GM23338 (cell line): ENCODE measurements around the gene CCDC32. TPM values are rescaled to one million over a fixed set of nuclear protein-coding genes. Genes with fewer than 3 reads are reported as not detected.

Source experiments
- ATAC-seq: fragments of 200-7000 bp; cut with Tn5 transposase; 3 replicates; pipeline ENCODE4 v1.9.1; 2020
- DNase-seq: peaks from one replicate; pipeline ENCODE4 v3.0.0-alpha.2; 2015; ENCODE audit warnings: low spot score
- H2AFZ ChIP-seq: fragments of 200-600 bp; sonication (generic); 2 replicates; pipeline ENCODE4 v1.8.0; 2016; ENCODE audit warnings: antibody characterized with exemption, mild to moderate bottlenecking, moderate library complexity
- H3F3A ChIP-seq: fragments of 200-600 bp; sonication (generic); replicated peaks from 2 replicates; pipeline ENCODE4 v1.8.0; 2017; ENCODE audit warnings: antibody characterized with exemption, mixed run types, low read depth
- H3K27ac ChIP-seq: fragments of 200-600 bp; sonication (generic); 2 replicates; pipeline ENCODE4 v1.6.1; 2016; ENCODE audit warnings: low read depth
- H3K27me3 ChIP-seq: fragments of 200-600 bp; sonication (generic); 2 replicates; pipeline ENCODE4 v1.8.0; 2016; ENCODE audit warnings: mild to moderate bottlenecking, mixed run types, moderate library complexity; ENCODE audit not compliant: insufficient read depth
- H3K36me3 ChIP-seq: fragments of 200-600 bp; sonication (generic); 2 replicates; pipeline ENCODE4 v1.8.0; 2016; ENCODE audit warnings: mild to moderate bottlenecking; ENCODE audit not compliant: insufficient read depth
- H3K4me1 ChIP-seq: fragments of 200-600 bp; sonication (generic); 2 replicates; pipeline ENCODE4 v1.8.0; 2016; ENCODE audit warnings: mild to moderate bottlenecking, moderate library complexity; ENCODE audit not compliant: insufficient read depth
- H3K4me2 ChIP-seq: fragments of 200-600 bp; sonication (generic); 2 replicates; pipeline ENCODE4 v1.7.1; 2017; ENCODE audit warnings: mixed run types
- H3K4me3 ChIP-seq: fragments of 200-600 bp; sonication (generic); 2 replicates; pipeline ENCODE4 v1.6.1; 2016; ENCODE audit warnings: mixed run types
- H3K79me2 ChIP-seq: fragments of 200-600 bp; sonication (generic); replicated peaks from 2 replicates; pipeline ENCODE4 v1.8.0; 2017; ENCODE audit warnings: mild to moderate bottlenecking; ENCODE audit not compliant: insufficient read depth
- H3K9me2 ChIP-seq: fragments of 200-600 bp; sonication (generic); 2 replicates; pipeline ENCODE4 v1.8.0; 2017; ENCODE audit not compliant: insufficient read depth
- H4K20me1 ChIP-seq: fragments of 200-600 bp; sonication (generic); replicated peaks from 2 replicates; pipeline ENCODE4 v1.8.0; 2017; ENCODE audit warnings: mild to moderate bottlenecking; ENCODE audit not compliant: insufficient read depth
- H3K27ac Mint-ChIP-seq: 2 replicates; pipeline ENCODE4 v1.8.0; 2020; ENCODE audit warnings: inconsistent platforms, mild to moderate bottlenecking, moderate library complexity, mixed read lengths
- H3K27me3 Mint-ChIP-seq: 3 replicates; pipeline ENCODE4 v1.8.0; 2022; ENCODE audit warnings: low read depth, mild to moderate bottlenecking, moderate library complexity, mixed read lengths, inconsistent platforms; ENCODE audit not compliant: insufficient read depth, poor library complexity
- H3K36me3 Mint-ChIP-seq: 3 replicates; pipeline ENCODE4 v1.8.0; 2021; ENCODE audit warnings: low read depth, mild to moderate bottlenecking, inconsistent platforms, moderate library complexity, mixed read lengths
- H3K4me1 Mint-ChIP-seq: 3 replicates; pipeline ENCODE4 v1.8.0; 2020; ENCODE audit warnings: mild to moderate bottlenecking, inconsistent platforms, mixed read lengths
- H3K4me3 Mint-ChIP-seq: 3 replicates; pipeline ENCODE4 v1.8.0; 2021; ENCODE audit warnings: moderate library complexity, mild to moderate bottlenecking, inconsistent platforms, mixed read lengths
- H3K9me3 Mint-ChIP-seq: 3 replicates; pipeline ENCODE4 v1.8.0; 2020; ENCODE audit warnings: moderate library complexity, mild to moderate bottlenecking, inconsistent platforms, mixed read lengths
- CREB1 ChIP-seq: fragments of 250-450 bp; sonication (Bioruptor Pico); IDR thresholded peaks from 2 replicates; pipeline ENCODE4 v1.5.0; 2020; ENCODE audit warnings: low read depth, mild to moderate bottlenecking, moderate library complexity
- CTCF ChIP-seq, 2 experiments: fragments of 200-600 bp in 1 of 2; sonication (generic) in 1 of 2; conservative IDR thresholded peaks; 2 replicates each; pipeline versions ENCODE4 v1.5.1 to v1.6.1; 2016 to 2017; ENCODE audit warnings: antibody characterized with exemption in 2 of 2, low read depth in 2 of 2, mild to moderate bottlenecking in 2 of 2, moderate library complexity in 1 of 2
- EZH2 ChIP-seq: fragments of 200-600 bp; sonication (generic); IDR thresholded peaks from one replicate; pipeline ENCODE4 v1.8.0; 2017; ENCODE audit warnings: antibody characterized with exemption, mild to moderate bottlenecking, low read depth; ENCODE audit not compliant: unreplicated experiment
- EZH2phosphoT487 ChIP-seq: fragments of 200-600 bp; sonication (generic); IDR thresholded peaks from one replicate; pipeline ENCODE4 v1.8.1; 2018; ENCODE audit warnings: antibody characterized with exemption; ENCODE audit not compliant: unreplicated experiment
- JUNB ChIP-seq: IDR thresholded peaks from one replicate; pipeline ENCODE4 v1.6.1; 2016; ENCODE audit warnings: antibody characterized with exemption; ENCODE audit not compliant: unreplicated experiment
- NANOG ChIP-seq: IDR thresholded peaks from 2 replicates; pipeline ENCODE4 v1.6.1; 2016; ENCODE audit warnings: antibody characterized with exemption, borderline replicate concordance
- POLR2AphosphoS5 ChIP-seq: IDR thresholded peaks from 2 replicates; pipeline ENCODE4 v1.6.1; 2016; ENCODE audit warnings: antibody characterized with exemption, low read depth
- REST ChIP-seq: IDR thresholded peaks from one replicate; pipeline ENCODE4 v1.6.1; 2018; ENCODE audit warnings: antibody characterized with exemption; ENCODE audit not compliant: unreplicated experiment
- STAT1 ChIP-seq: IDR thresholded peaks from one replicate; pipeline ENCODE4 v1.6.1; 2016; ENCODE audit warnings: antibody characterized with exemption; ENCODE audit not compliant: unreplicated experiment
- ZNF114 ChIP-seq: fragments of 250-450 bp; sonication (Bioruptor Pico); IDR thresholded peaks from 2 replicates; pipeline ENCODE4 v1.5.0; 2020; ENCODE audit warnings: mild to moderate bottlenecking, moderate library complexity
- ZNF331 ChIP-seq: fragments of 250-450 bp; sonication (Bioruptor Pico); IDR thresholded peaks from 2 replicates; pipeline ENCODE4 v1.5.0; 2020; ENCODE audit warnings: low read depth, mild to moderate bottlenecking, moderate library complexity
- polyA plus RNA-seq: library from polyadenylated mRNA; unstranded; fragments of >200 nt; fragmentation: Nextera tagmentation; extraction: Ambion mirVana; gene quantifications from 2 replicates; pipeline ENCODE4 v1.2.1, GENCODE V29; 2016
- small RNA-seq: library from RNA; depleted of rRNA; stranded (forward); fragments of <200 nt; gene quantifications from one replicate; pipeline ENCODE3, GENCODE V24; 2014; ENCODE audit warnings: low replicate concordance
- total RNA-seq: library from RNA; depleted of rRNA; stranded (reverse); fragments of >200 nt; shearing (Covaris generic); gene quantifications from 2 replicates; pipeline ENCODE4 v1.2.3, GENCODE V29; 2014; rRNA removed

CCDC32 gene
- total and polyA plus RNA-seq, 2 experiments from 2014 or later, result 13.8 to 15.4 TPM

GRCh38 chr15:40508216-40508615 lies 56.6 kb downstream of the CCDC32 start:
- Histone ChIP-seq H3K9me2 (no peaks in the 10 kb centered on the region), H3K27me3 (peaks cover 49% of the 10 kb centered on the region), H4K20me1 (no peaks in the 10 kb centered on the region), H3K27ac (no peak overlapping the region), H3K36me3 (no peaks in the 10 kb centered on the region), H3K4me1 (peaks cover 14% of the 10 kb centered on the region; the same call in 1 of the 2 replicates), H3K79me2 (no peaks in the 10 kb centered on the region), H3F3A (peaks cover 8% of the 10 kb centered on the region), H3K4me2 (no peak overlapping the region), H2AFZ (no peak overlapping the region), H3K4me3 (no peak overlapping the region)
- no peak for TF ChIP-seq ZNF114 (CRISPR knock-in tag)
- no peak for TF ChIP-seq JUNB
- TF ChIP-seq POLR2AphosphoS5, result no peak
- no peak for TF ChIP-seq EZH2phosphoT487
- TF ChIP-seq STAT1, result no peak
- TF ChIP-seq CREB1 (CRISPR knock-in tag), result no peak
- TF ChIP-seq EZH2, result no peak
- Mint-ChIP-seq H3K4me1 (peaks cover 21% of the 10 kb centered on the region), H3K27ac (no peak overlapping the region), H3K27me3 (peaks cover 25% of the 10 kb centered on the region), H3K36me3 (no peaks in the 10 kb centered on the region; the same call in 2 of the 3 replicates), H3K9me3 (no peaks in the 10 kb centered on the region), H3K4me3 (no peak overlapping the region)
- ATAC-seq (no peak), DNase-seq (no peak)

GRCh38 chr15:40506964-40507571 lies 57.8 kb downstream of the CCDC32 start:
- Histone ChIP-seq H3K9me2 (no peaks in the 10 kb centered on the region), H3K4me3 (peak overlapping the region; percentile 55), H3K79me2 (no peaks in the 10 kb centered on the region), H3F3A (peaks cover 8% of the 10 kb centered on the region), H4K20me1 (no peaks in the 10 kb centered on the region), H3K4me2 (peak overlapping the region; percentile 83), H2AFZ (peak overlapping the region; percentile 96), H3K27me3 (peaks cover 43% of the 10 kb centered on the region), H3K36me3 (no peaks in the 10 kb centered on the region), H3K27ac (no peak overlapping the region), H3K4me1 (peaks cover 9% of the 10 kb centered on the region; the same call in 1 of the 2 replicates)
- H3K4me3 Mint-ChIP-seq, result peak overlapping the region; percentile 44
- H3K9me3 Mint-ChIP-seq, result no peaks in the 10 kb centered on the region
- H3K27me3 Mint-ChIP-seq, result peaks cover 16% of the 10 kb centered on the region
- ATAC-seq (peak; percentile 87), DNase-seq (peak; percentile 95)
- TF ChIP-seq REST (no peak), ZNF331 (CRISPR knock-in tag) (no peak), CTCF (conservative IDR thresholded peaks at IDR 0.05; ENCODE audit: low read depth in 2 of 2) (peak; percentile 66 to 84), NANOG (no peak)
- no peaks in the 10 kb centered on the region; the same call in 2 of the 3 replicates for H3K36me3 Mint-ChIP-seq
- H3K27ac Mint-ChIP-seq, result no peak overlapping the region
- H3K4me1 Mint-ChIP-seq, result peaks cover 15% of the 10 kb centered on the region

Small RNA genes within 50 kb of the gene (small RNA-seq; reads per million reads assigned to genes)
- not detected for gene RF00017
- gene RNU6-516P, result not detected

Other genes starting within 250 kb of the CCDC32 start
- 32.7 and 33.0 TPM in 2 replicates for gene INAFM2, start 241.3 kb downstream of the CCDC32 start, total RNA-seq
- 18.1 and 20.0 TPM in 2 replicates for gene INAFM2, start 241.3 kb downstream of the CCDC32 start, polyA plus RNA-seq
- 0.97 and 1.2 TPM in 2 replicates for gene CCDC9B, start 224.1 kb downstream of the CCDC32 start, total RNA-seq
- 0.18 and 0.23 TPM in 2 replicates for gene CCDC9B, start 224.1 kb downstream of the CCDC32 start, polyA plus RNA-seq
- not detected in 2 replicates for gene PHGR1, start 214.0 kb downstream of the CCDC32 start, total RNA-seq
- not detected in 2 replicates for gene PHGR1, start 214.0 kb downstream of the CCDC32 start, polyA plus RNA-seq
- gene DISP2, start 206.8 kb downstream of the CCDC32 start, total RNA-seq, result 1.0 and 1.3 TPM in 2 replicates
- 2.2 and 2.5 TPM in 2 replicates for gene DISP2, start 206.8 kb downstream of the CCDC32 start, polyA plus RNA-seq
- gene KNSTRN, start 182.3 kb downstream of the CCDC32 start, total RNA-seq, result 67.9 and 76.4 TPM in 2 replicates
- 62.7 and 80.4 TPM in 2 replicates for gene KNSTRN, start 182.3 kb downstream of the CCDC32 start, polyA plus RNA-seq
- 64.0 and 75.4 TPM in 2 replicates for gene IVD, start 159.2 kb downstream of the CCDC32 start, total RNA-seq
- gene IVD, start 159.2 kb downstream of the CCDC32 start, polyA plus RNA-seq, result 53.5 and 54.1 TPM in 2 replicates
- gene BAHD1, start 124.1 kb downstream of the CCDC32 start, total RNA-seq, result 32.4 and 40.1 TPM in 2 replicates
- 11.2 and 11.6 TPM in 2 replicates for gene BAHD1, start 124.1 kb downstream of the CCDC32 start, polyA plus RNA-seq
- 15.6 and 17.9 TPM in 2 replicates for gene CHST14, start 94.1 kb downstream of the CCDC32 start, total RNA-seq
- gene CHST14, start 94.1 kb downstream of the CCDC32 start, polyA plus RNA-seq, result 8.4 and 10.0 TPM in 2 replicates
- gene RPUSD2, start 4.3 kb upstream of the CCDC32 start, total RNA-seq, result 23.3 and 25.5 TPM in 2 replicates
- gene RPUSD2, start 4.3 kb upstream of the CCDC32 start, polyA plus RNA-seq, result 21.2 and 22.0 TPM in 2 replicates
- 43.2 and 46.2 TPM in 2 replicates for gene KNL1, start 29.2 kb upstream of the CCDC32 start, total RNA-seq
- gene KNL1, start 29.2 kb upstream of the CCDC32 start, polyA plus RNA-seq, result 16.7 and 18.5 TPM in 2 replicates
- 19.4 and 20.3 TPM in 2 replicates for gene RAD51, start 130.1 kb upstream of the CCDC32 start, total RNA-seq
- 19.5 and 26.2 TPM in 2 replicates for gene RAD51, start 130.1 kb upstream of the CCDC32 start, polyA plus RNA-seq
- gene RMDN3, start 190.2 kb upstream of the CCDC32 start, total RNA-seq, result 16.4 and 17.0 TPM in 2 replicates
- 13.0 and 15.6 TPM in 2 replicates for gene RMDN3, start 190.2 kb upstream of the CCDC32 start, polyA plus RNA-seq
- 44.2 and 45.4 TPM in 2 replicates for gene GCHFR, start 199.0 kb upstream of the CCDC32 start, total RNA-seq
- gene GCHFR, start 199.0 kb upstream of the CCDC32 start, polyA plus RNA-seq, result 38.9 and 40.2 TPM in 2 replicates
- gene C15orf62, start 204.9 kb upstream of the CCDC32 start, total RNA-seq, result 0.08 and 0.80 TPM in 2 replicates
- 0.16 and 0.68 TPM in 2 replicates for gene C15orf62, start 204.9 kb upstream of the CCDC32 start, polyA plus RNA-seq
- gene ZFYVE19, start 242.0 kb upstream of the CCDC32 start, total RNA-seq, result 22.7 and 23.5 TPM in 2 replicates
- 8.5 and 9.8 TPM in 2 replicates for gene ZFYVE19, start 242.0 kb upstream of the CCDC32 start, polyA plus RNA-seq
- 23.0 and 35.0 TPM in 2 replicates for gene DNAJC17, start 242.4 kb upstream of the CCDC32 start, total RNA-seq
- gene DNAJC17, start 242.4 kb upstream of the CCDC32 start, polyA plus RNA-seq, result 77.6 and 81.6 TPM in 2 replicates